ENCODE measurements around the gene STARD13. TPM values are rescaled to one million over a fixed set of nuclear protein-coding genes. Genes with fewer than 3 reads are reported as not detected.
"Not testable (repeated sequence)": the region's sequence is repeated elsewhere in the genome, so short reads cannot be mapped to it uniquely, and the experiment has no call there.

The STARD13 gene
- total RNA-seq, 1 donor from 2014 or later: 37.6 TPM

- TF ChIP-seq, protein P1, sequence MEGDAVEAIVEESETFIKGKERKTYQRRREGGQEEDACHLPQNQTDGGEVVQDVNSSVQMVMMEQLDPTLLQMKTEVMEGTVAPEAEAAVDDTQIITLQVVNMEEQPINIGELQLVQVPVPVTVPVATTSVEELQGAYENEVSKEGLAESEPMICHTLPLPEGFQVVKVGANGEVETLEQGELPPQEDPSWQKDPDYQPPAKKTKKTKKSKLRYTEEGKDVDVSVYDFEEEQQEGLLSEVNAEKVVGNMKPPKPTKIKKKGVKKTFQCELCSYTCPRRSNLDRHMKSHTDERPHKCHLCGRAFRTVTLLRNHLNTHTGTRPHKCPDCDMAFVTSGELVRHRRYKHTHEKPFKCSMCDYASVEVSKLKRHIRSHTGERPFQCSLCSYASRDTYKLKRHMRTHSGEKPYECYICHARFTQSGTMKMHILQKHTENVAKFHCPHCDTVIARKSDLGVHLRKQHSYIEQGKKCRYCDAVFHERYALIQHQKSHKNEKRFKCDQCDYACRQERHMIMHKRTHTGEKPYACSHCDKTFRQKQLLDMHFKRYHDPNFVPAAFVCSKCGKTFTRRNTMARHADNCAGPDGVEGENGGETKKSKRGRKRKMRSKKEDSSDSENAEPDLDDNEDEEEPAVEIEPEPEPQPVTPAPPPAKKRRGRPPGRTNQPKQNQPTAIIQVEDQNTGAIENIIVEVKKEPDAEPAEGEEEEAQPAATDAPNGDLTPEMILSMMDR (IDR thresholded peaks at IDR 0.05): no peak
- peak overlapping the region; percentile 60 for H3K27ac Mint-ChIP-seq (ENCODE audit: unreplicated experiment)
- H3K36me3 Mint-ChIP-seq (ENCODE audit: low read depth): peaks cover 37% of the 10 kb centered on the region
- H3K4me1 Mint-ChIP-seq (ENCODE audit: low read depth): peaks cover 37% of the 10 kb centered on the region
- H3K27me3 Mint-ChIP-seq (ENCODE audit: low read depth): no peaks in the 10 kb centered on the region
- DNase-seq (ENCODE audit: low spot score): no peak
- H3K4me3 Mint-ChIP-seq (ENCODE audit: unreplicated experiment): no peak overlapping the region
- H3K9me3 Mint-ChIP-seq (ENCODE audit: low read depth): peaks cover 7% of the 10 kb centered on the region
Measured at GRCh38 chr13:33164331-33164730, 121.2 kb downstream of the STARD13 start.

DNA sequence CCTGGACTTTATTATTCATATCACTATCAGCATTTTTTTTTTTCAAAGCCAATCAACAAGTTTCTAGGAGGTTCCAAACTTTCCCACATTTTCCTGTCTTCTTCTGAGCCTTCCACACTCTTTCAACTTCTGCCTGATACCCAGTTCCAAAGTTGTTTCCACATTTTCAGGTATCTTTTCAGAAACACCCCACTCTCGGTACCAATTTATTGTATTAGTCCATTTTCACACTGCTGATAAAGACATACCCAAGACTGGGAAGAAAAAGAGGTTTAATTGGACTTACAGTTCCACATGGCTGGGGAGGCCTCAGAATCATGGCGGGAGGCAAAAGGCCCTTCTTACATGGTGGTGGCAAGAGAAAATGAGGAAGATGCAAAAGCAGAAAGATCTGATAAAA, 122.8 kb downstream of the STARD13 start:
- Mint-ChIP-seq H3K4me1 (ENCODE audit: low read depth) (peaks cover 36% of the 10 kb centered on the region), H3K36me3 (ENCODE audit: low read depth) (peaks cover 40% of the 10 kb centered on the region), H3K27ac (ENCODE audit: unreplicated experiment) (peak overlapping the region; percentile 22)
- H3K9me3 Mint-ChIP-seq (ENCODE audit: low read depth); H3K4me3 Mint-ChIP-seq (ENCODE audit: unreplicated experiment); DNase-seq (ENCODE audit: low spot score); H3K27me3 Mint-ChIP-seq (ENCODE audit: low read depth): not testable (repeated sequence)

DNA sequence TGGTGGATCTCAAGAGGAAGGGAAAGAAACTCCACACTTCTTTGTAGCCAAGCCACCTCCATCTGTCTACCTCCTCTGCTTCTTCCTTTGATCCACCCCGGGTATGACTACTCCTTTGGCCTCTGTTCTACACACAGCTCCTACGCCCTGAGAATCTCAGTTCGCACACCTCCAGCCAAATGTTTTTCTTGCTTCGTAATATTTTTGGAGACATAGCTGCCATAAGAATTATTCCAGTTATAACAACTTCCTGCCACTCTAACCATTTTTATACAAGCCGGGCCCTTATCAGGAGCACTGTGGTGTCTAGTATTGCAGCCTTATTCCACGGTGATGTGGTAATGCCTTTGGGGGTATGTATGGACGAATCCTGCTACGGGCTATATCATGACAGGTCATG, 126.7 kb downstream of the STARD13 start:
- H3K4me1 Mint-ChIP-seq (ENCODE audit: low read depth): peaks cover 43% of the 10 kb centered on the region
- H3K4me3 Mint-ChIP-seq (ENCODE audit: unreplicated experiment): no peak overlapping the region
- H3K9me3 Mint-ChIP-seq (ENCODE audit: low read depth): peaks cover 7% of the 10 kb centered on the region
- TF ChIP-seq, protein P1 (IDR thresholded peaks at IDR 0.05): no peak
- no peaks in the 10 kb centered on the region for H3K27me3 Mint-ChIP-seq (ENCODE audit: low read depth)
- DNase-seq (ENCODE audit: low spot score): no peak
- H3K36me3 Mint-ChIP-seq (ENCODE audit: low read depth): peaks cover 28% of the 10 kb centered on the region
- peak overlapping the region; percentile 87 for H3K27ac Mint-ChIP-seq (ENCODE audit: unreplicated experiment)

- Mint-ChIP-seq H3K4me3 (ENCODE audit: unreplicated experiment) (no peak overlapping the region), H3K27me3 (ENCODE audit: low read depth) (no peaks in the 10 kb centered on the region), H3K27ac (ENCODE audit: unreplicated experiment) (peak overlapping the region; percentile 87), H3K36me3 (ENCODE audit: low read depth) (peaks cover 27% of the 10 kb centered on the region), H3K9me3 (ENCODE audit: low read depth) (peaks cover 7% of the 10 kb centered on the region), H3K4me1 (ENCODE audit: low read depth) (peaks cover 48% of the 10 kb centered on the region)
- TF ChIP-seq, protein P1 (IDR thresholded peaks at IDR 0.05): no peak
- DNase-seq (ENCODE audit: low spot score): no peak
Measured at GRCh38 chr13:33158271-33158670, 127.3 kb downstream of the STARD13 start.

DNA sequence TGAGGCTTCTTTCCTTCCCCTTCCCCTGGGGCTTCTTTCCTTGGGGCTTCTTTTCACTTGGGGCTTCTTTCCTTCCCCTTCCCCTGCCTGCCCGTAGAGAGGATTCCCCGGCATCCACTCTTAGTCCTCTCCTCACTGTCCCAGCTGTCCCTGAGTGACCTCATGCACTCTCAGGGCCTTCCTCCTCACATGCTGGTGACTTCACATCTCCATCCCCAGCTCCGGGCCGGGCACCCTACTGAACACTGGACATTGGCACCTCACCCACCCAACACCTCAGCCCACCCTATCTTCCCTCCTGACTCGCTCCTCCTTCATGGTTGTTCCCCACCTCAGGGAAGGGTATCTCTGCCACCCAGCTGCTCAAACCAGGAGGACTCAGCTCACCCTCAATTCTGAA, 130.6 kb downstream of the STARD13 start:
- TF ChIP-seq, protein P1 (IDR thresholded peaks at IDR 0.05): no peak
- Mint-ChIP-seq H3K4me1 (ENCODE audit: low read depth) (peaks cover 77% of the 10 kb centered on the region), H3K4me3 (ENCODE audit: unreplicated experiment) (no peak overlapping the region), H3K36me3 (ENCODE audit: low read depth) (peaks cover 25% of the 10 kb centered on the region), H3K9me3 (ENCODE audit: low read depth) (no peaks in the 10 kb centered on the region), H3K27ac (ENCODE audit: unreplicated experiment) (peak overlapping the region; percentile 91), H3K27me3 (ENCODE audit: low read depth) (no peaks in the 10 kb centered on the region)
- DNase-seq (ENCODE audit: low spot score): no peak

Measured in chondrocyte (in vitro differentiated cells).